CD4-positive, alpha-beta T cell treated with Interleukin-15 for 4 hours (primary cell): ENCODE measurements around the gene FAM78A.
"Not testable (repeated sequence)": the region's sequence is repeated elsewhere in the genome, so short reads cannot be mapped to it uniquely, and the experiment has no call there.

Experiments
- DNase-seq: peaks from one replicate; pipeline ENCODE4 v3.0.0-alpha.2; 2020; ENCODE audit warnings: low spot score

Gene FAM78A

DNA sequence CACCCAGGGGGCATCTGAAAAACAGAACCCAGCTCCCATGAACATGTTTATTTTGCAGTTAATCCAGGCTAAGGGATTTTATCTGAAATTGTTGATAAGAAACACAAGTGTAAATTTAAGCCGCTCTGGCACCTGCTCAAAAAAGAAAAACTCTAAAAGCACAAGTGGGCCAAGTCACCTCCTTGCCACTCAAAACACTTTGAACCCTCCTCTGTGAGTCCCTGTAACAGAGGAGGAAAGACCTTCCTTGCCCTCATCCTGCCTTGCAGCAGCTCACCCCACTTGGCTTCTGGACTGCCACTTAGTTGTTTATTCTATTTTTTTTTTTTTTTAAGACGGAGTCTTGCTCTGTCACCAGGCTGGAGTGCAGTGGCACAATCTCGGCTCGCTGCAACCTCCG, 39.5 kb downstream of the FAM78A start:
- no peak for DNase-seq

DNA sequence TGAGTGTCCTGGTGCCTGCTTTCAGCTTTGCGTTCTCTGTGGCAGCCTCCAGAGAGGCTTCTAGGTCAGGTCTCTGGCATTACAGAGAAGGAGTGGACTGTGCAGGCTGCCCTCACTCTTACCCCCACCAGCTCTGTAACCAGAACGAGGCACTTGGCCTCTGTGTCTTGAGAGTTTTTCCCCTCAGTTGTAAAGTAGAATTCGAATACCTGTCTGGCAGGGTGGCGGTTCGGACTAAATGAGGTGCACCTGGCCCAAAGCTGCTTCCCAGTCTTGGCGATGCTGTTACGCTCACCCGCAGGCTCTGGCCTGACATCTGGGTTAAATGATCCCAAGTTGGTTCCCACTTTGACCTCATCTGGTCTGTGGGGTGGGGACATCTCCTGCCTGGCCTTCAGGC, 40.1 kb downstream of the FAM78A start:
- no peak for DNase-seq

DNA sequence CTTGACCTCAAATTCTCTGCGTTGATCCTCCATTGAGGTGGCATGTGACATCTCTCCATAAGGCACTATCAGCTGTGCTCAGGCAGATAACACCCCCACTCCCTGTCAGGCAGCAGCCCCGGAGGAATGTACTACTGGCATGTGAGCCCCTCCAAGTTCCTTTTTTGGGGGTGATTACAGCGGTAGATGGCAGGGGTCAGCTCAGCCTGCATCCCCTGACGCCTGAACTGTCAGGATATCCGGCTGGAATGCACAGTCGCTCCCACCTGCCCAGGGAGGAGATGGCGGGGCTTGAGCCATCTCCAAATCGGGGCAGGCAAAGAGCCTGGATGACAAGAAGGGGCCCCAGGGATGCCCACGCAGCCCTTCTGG, 40.8 kb downstream of the FAM78A start:
- DNase-seq, result no peak

DNA sequence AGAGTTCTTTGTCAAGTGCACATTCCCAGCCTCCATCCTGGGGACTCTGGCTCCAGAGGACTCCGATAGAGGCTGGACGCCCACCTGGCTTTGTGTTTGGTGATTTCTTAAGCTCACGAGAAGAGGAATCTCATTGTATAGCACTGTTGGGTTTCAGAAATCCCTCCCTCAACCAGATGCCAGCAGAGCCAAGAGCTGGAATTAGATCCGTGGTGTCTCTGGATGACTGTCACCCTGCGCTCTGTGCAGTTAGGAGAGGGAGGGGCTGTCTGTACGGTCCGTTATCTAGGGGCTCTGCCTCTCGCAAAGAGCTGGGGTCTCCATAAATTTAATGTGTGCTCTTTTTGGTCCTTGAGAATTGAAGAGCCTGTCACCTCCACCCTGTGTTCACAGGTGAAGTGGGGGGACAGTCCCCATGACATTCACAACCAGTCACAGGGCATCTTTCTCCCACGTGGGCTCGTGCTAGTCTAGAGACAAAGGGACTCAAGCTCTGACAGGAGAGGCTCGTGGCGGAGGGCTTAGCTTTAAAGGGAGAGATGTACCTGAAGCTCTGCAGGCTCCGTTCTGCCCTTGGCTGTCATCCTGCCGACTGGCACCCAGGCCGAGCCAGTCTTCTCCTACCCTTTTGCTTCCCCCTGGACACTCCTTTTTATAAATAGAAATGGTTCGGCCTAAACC, 41.4 kb downstream of the FAM78A start:
- no peak for DNase-seq

DNA sequence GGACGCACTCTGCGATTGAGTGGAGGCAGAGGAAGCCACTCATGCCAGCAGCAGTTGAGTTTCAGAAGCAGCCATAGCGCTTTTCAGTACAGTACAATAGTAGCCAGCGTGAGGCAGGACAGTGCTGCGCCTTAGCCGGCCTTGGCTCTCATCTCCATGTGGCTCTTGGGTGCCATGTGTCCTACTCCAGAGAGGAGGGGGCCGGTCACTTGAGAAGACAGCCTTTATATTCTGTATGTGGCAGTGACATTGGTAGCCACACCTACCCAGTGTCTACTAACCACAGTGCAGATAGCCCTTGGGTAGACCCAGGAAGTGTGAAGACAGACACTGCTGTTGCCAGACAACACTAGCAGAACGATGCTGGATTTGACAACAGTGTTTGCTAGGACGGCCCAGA, 42.3 kb downstream of the FAM78A start:
- peak; percentile 44 for DNase-seq

DNA sequence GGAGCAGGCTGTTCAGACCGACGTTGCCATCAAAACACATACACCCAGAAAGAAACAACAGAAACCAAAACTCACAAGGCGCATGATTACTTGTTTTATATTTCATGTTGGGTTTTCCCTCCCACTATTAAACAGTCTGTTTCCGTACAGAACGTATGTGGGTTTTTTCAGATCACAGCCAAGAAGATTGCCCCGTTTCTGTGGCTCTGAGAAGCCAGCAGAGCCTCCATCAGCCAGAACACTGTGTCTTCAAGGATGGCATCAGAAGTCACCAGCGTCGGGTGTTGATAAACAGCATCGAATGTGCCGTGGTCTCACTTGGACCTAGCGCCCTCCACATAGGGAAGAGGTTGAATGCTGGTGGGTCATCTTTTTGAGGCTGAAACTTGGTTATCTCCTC, 42.8 kb downstream of the FAM78A start:
- peak; percentile 37 for DNase-seq

DNA sequence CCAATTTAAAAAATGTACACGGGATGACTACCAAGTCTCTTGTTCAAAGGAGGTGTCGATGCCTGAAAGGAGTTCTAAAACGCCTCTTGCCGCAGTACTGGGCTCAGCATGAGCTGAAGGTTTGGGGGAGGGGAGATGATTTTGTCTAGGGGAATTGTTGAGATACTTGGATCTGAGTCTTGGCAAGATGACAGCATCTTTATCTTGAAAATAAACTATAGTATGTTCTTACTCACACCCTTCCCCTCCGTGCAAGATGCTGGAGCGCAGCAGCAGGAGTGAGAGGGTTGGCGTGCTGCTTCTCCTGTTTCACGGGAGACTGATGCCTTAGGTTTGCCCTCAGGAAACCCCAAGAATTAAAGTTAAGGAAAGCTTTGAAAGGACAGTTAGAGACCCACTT, 47.3 kb downstream of the FAM78A start:
- DNase-seq, result no peak

DNA sequence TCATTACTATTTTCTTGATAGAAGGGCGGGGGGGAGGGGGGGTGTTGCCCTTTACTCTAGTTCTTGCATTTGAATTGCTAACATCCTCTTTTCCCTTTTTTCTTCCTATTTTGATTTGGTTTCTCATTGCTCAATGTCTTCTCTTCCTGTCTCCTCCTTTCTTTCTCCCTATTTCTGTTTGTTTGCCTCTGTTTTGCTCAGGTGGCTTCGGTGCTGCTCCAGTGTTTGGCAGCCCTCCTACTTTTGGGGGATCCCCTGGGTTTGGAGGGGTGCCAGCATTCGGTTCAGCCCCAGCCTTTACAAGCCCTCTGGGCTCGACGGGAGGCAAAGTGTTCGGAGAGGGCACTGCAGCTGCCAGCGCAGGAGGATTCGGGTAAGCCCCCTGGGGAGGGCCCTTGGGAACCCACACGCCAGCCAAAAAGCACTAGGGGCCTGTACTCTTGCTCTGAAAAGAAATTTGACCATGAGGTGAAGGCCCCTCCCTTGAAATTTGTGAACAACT, 48.3 kb downstream of the FAM78A start:
- no peak for DNase-seq

DNA sequence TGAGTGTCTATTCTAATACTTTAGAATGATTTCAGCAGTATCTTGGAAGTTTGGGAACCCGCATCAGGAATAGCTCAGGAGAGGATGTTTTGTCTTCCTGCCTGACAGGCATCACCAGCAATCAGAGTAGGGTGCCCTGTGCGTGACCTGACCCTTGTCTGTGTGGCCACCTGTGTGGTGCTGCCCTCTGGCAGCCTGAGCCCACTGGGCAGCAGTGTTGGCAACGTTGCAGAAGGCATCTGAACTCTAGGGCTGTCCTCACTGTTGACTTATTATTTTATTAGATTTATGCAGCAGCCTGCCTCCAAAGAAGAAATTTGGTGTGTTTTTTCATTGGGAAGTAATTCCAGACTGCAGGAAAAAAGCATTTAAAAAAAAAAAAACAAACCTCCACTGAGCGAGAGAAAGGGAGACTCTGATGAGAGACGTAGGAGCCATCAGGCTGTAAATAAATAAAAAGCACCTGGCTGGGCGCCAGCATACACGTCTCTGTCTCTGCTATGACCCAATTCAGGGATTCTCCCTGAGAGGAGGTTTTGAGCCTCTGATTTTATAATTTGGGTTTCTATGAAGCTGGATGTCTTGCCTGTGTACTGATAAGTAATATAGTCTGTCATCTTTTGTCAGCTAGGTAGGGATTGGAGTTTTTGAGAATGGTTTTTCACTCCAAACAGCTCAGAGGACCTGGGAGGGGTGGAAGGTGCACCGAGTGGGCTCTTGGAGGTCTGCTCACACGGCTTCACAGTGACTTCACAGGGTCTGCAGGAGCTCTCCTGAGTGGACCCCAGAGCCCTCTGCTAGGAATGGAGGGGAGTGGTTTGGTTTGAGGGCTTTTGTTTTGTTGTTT, 49.0 kb downstream of the FAM78A start:
- DNase-seq, result no peak

DNA sequence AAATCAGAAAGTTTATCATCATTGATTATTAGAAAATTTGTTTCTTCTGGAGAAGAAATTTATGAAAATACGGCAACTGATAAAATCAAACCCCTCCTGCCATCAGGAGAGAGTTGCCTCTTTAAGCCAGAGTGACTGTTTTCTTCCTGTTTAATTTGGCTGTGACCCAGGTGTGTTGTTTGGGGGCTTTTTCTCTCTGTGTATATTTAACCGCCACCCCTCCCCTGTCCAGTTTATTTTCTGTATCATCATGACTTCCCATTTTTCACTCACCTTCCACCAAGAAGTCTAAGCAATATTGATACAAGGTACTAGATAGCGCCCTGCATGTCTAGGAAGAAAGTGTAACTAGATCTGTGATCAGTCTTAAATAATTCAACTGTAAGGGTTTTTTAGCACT, 50.1 kb downstream of the FAM78A start:
- no peak for DNase-seq

DNA sequence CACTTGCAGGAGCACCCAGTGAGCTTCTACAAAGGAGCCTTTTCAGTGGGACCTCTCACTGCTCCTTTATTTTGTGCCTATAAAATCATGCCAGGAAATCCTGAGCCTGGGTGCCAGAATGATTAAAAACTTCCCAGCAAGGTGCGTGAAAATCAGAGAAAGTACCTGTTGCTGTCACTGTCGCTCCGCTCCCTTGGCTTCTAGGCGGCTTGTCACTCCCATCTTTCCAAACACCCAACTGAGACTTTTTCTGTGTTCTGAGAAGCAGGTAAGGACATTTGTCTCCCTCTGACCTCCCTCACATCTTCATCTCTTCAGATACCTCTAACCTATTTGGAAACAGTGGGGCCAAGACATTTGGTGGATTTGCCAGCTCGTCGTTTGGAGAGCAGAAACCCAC, 53.9 kb downstream of the FAM78A start:
- no peak for DNase-seq

DNA sequence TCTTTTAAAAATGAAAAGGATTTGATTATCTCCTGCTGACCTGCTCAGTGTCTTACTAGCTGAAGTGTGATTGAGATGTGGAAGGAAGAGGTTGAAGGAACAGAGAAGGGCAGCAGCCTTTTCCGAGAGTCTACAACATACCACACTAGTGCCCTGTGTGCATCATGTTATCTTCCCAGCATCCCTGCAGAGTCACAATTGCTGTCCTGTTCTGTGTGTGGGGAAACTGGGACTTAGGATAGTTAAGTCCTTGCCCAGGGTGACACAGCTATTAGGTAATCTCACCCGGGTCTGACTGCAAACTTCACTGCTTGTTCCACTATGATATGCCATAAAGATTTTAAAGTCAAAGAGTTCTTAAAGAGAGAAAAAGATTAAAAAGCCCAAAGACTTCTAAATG, 55.8 kb downstream of the FAM78A start:
- no peak for DNase-seq

DNA sequence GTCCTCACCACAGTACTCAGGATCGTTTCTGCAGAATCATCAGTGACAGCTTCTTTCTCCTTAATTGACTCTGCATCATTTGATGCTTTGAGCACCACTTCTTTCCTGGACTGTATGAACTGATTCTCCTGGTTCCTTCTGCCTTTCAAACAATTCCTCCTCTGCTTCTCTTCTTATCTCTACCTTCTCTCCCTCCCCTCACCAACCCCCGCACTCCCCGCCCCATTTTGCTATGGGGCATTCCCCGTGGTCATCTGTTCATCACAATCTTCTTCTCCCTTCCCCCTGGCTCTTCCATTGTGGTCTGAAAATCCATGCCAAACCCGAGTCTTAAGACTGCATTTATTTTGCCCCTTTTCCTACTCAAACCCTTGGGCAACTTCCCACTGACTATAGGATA, 57.9 kb downstream of the FAM78A start:
- no peak for DNase-seq

DNA sequence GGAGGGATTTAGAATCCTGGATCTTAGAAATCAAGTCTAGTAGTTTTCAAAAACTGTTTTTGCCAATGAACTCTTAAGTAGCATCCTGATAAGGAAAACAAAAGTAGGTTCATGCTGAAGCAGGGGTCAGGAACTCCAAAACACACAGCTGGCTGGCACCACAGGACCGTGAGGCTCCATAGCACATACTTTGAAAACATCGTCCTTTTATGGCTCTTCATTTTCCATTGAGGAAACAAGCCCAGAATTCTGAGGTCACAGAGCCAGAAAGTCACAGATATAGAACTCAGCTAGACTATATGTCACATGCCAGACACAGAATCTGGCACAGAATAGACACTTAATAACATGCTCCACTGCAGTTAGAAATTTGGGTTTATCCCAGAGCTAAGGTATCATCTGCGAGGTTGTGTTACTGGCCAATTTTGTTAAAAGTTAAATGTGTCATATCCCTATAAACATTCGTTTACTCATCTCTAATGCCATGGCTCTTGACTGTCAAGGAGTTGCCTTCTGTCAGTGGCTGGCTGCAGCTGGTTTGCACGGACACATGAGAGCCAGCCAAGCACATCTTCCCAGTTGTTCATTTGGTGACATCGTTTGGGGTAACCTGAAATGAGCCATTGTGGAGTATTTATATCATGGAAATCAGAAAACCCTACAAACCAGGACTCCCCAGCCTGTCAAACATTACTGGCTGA, 58.8 kb downstream of the FAM78A start:
- DNase-seq, result no peak

DNA sequence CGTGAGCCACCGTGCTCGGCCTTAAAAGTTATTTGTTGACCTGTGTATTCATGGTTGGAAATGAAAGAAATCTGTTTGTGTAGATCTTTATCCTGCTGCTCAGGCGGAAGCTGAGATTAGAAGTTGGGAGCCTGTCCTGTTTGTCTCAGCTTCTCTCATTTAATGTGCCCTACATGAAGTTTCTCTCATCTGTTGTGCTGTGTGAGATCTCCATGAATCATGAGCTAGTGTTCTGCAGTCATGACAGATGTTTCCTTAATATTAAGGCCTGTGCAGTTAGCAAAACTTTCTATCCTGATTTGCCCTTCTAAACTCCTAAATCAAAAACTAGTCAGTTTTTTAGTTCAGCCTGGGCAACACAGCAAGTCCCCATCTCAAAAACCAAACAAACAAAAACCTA, 59.5 kb downstream of the FAM78A start:
- DNase-seq, result no peak

DNA sequence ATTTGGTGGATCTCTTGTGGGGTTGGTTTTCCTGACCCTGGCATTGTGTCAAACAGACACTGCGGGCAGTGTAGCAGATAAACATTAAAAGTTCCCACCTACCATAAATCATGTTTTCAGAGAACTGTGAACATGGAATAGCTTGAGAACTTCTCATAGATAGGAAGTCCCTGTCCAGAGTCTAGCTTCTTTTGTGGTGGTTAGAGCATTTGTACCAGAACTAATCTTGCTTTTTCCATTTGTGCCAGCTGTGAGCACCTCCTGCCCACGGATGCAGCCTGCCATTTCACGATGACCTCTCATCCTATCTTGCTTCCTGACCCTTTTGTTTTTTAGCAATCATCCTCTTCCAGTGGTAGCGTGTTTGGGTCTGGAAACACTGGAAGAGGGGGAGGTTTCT, 61.4 kb downstream of the FAM78A start:
- no peak for DNase-seq

DNA sequence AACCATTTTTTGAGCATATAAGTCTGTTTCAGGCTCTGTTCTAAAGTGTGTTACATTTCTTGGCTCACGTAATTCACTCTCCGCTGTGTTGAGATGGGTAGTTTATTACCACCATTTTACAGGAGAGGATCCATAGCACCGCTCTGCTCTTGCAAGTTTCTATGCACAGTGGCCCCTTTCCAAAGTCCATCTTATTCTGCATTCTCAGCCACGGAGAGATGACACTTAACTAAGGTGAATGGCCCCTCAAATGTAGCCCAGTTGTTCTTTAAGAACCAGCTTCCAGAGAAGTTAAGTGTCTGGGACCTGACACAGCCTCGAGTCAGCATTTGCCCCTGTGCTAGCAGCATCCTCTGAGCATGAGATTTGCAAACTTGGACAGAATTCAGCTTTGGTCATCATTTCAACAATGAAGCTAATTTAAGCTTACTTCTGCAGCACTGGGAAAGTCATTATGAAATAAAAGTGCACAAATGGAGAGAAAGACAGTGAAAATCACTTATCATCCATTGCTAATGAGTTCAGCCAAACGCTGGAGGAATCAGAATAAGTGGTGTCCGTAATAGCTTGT, 61.9 kb downstream of the FAM78A start:
- no peak for DNase-seq

DNA sequence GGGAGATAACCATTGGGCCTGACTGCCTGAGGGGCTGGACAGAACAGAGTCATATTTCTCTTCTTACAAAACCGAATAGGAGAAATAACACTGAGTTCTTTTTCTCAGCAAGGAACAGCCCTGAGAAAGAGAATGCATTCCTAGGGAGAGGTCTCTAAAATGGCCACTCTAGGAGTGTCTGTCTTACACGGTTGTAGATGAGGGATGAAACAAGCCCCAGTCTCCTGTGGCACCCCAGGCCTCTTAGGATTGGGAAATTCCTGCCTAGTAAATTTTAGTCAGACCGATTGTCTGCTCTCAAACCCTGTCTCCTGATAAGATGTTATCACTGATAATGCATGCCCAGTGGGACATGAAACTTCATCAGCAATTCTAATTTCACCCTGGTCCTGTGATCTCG, 64.4 kb downstream of the FAM78A start:
- DNase-seq, result not testable (repeated sequence)
